Activated CD8-positive, alpha-beta memory T cell treated with anti-CD3 and anti-CD28 coated beads, Interleukin-2, amount 50 U/mL, for 24 hours (primary cell): ENCODE results near the gene NBPF20.
"Not testable (repeated sequence)": the region's sequence is repeated elsewhere in the genome, so short reads cannot be mapped to it uniquely, and the experiment has no call there.

Experiments
- DNase-seq: peaks from one replicate; pipeline ENCODE4 v3.0.0-alpha.2; 2020; ENCODE audit errors: extremely low read depth

NBPF20 gene

GRCh38 chr1:145430830-145431229, 5.4 kb upstream of the NBPF20 start:
- not testable (repeated sequence) for DNase-seq

- not testable (repeated sequence) for DNase-seq
These were observed 3.9 kb upstream of the NBPF20 start for GRCh38 chr1:145429329-145429728.

GRCh38 chr1:145424612-145425435, 579 bp downstream of the NBPF20 start:
- peak; percentile 15 for DNase-seq

GRCh38 chr1:145415149-145415548, 10.3 kb downstream of the NBPF20 start:
- DNase-seq, result not testable (repeated sequence)

- not testable (repeated sequence) for DNase-seq
These were observed 18.1 kb downstream of the NBPF20 start for GRCh38 chr1:145407266-145407665.

GRCh38 chr1:145404949-145405348, 20.5 kb downstream of the NBPF20 start:
- DNase-seq, result not testable (repeated sequence)

- not testable (repeated sequence) for DNase-seq
These were observed 24.7 kb downstream of the NBPF20 start for GRCh38 chr1:145400701-145401100.
